Measurements from ENCODE around the gene DHRS13.

The DHRS13 gene

GRCh38 chr17:28867276-28867675 is 35.6 kb downstream of the DHRS13 start:
- H3K9me3 ChIP-seq (ENCODE audit: control insufficient read depth, insufficient read depth, low read length) = no peaks in the 10 kb centered on the region
- WGBS (ENCODE audit: insufficient coverage, insufficient read length) = no CpG with 5 or more reads among the region's 7 CpGs
- H3K4me3 ChIP-seq (ENCODE audit: low read length) = no peak overlapping the region
- no peaks in the 10 kb centered on the region for H3K27me3 ChIP-seq (ENCODE audit: control insufficient read depth, insufficient read depth, low read length)
- no peaks in the 10 kb centered on the region for H3K36me3 ChIP-seq (ENCODE audit: control insufficient read depth, insufficient read depth, low read length)
- no peaks in the 10 kb centered on the region for H3K4me1 ChIP-seq (ENCODE audit: control insufficient read depth, insufficient read depth, low read length)
- H3K27ac ChIP-seq (ENCODE audit: low read length) = no peak overlapping the region
- DNase-seq (ENCODE audit: low read depth, low spot score) = no peak

DNA sequence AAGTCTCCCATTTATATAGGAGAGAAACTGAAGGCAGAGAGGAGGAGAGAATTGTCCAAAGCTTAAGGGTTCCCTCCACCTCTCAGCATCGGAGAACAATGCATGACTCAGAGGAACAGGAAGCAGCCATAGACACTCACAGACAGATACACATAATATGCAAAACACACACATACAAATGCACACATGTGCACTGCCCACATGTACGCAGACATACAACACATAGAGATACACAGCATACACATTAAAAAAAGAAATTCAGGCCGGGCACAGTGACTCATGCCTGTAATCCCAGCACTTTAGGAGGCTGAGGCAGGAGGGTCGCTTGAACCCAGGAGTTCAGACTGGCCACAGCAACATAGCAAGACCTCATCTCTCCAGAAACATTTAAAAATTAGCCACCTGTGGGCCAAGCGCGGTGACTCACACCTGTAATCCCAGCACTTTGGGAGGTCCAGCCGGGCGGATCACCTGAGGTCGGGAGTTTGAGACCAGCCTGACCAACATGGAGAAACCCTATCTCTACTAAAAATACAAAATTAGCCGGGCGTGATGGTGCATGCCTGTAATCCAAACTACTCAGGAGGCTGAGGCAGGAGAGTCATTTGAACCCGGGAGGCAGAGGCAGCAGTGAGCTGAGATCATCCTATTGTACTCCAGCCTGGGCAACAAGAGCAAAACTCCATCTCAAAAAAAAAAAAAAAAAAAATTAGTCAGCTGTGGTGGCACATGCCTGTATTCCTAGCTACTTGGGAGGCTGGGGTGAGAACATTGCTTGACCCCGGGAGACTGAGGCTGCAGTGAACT is 36.7 kb downstream of the DHRS13 start:
- WGBS (ENCODE audit: insufficient coverage, insufficient read length) = no CpG with 5 or more reads among the region's 13 CpGs
- no peak overlapping the region for H3K27ac ChIP-seq (ENCODE audit: low read length)
- DNase-seq (ENCODE audit: low read depth, low spot score) = no peak

DNA sequence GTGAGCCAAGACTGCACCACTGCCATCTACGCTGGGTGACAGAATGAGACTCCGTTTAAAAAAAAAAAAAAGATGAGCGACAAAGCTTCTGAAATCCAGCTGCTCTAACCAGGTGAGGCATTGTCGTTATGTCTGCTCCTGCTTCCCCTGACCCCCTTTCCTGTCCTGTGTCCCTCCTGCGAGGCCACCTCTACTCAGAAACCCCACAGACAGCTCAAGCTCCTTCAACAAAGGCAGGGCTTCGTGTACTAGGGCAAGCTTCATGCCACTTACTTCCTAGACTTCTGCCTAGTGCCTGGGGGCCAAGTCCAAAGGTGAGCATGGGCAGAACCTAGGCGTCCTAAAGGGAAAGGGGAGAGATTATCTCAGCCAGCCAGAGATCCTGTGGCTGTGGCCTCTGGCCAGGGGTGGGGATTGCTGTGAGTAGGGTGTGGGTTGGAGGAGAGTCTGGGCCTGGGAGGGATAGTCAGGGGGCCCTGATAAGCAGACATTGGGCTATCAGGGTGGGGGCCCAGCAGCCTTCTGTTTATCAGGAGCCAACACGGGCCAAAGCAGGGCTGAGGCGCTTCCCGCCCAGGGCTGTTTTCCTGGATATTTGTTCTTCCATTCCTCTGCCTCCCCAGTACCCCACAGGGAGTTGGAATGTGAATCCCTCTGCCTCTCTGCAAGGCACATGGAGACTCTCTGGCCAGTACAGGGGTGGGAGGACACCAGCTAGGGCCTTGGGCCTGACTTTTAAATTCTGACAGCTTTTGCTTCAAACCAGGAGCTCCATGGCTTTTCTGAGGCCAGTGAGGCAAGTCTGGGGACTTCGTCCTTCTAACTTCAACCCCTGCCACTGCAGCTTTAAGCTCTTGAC is 37.7 kb downstream of the DHRS13 start:
- no CpG with 5 or more reads among the region's 11 CpGs for WGBS (ENCODE audit: insufficient coverage, insufficient read length)
- DNase-seq (ENCODE audit: low read depth, low spot score) = no peak
- H3K4me3 ChIP-seq (ENCODE audit: low read length) = no peak overlapping the region
- H3K4me1 ChIP-seq (ENCODE audit: control insufficient read depth, insufficient read depth, low read length) = no peaks in the 10 kb centered on the region
- no peak overlapping the region for H3K27ac ChIP-seq (ENCODE audit: low read length)
- no peaks in the 10 kb centered on the region for H3K27me3 ChIP-seq (ENCODE audit: control insufficient read depth, insufficient read depth, low read length)
- peaks cover 4% of the 10 kb centered on the region; the same call in 1 of the 2 replicates for H3K36me3 ChIP-seq (ENCODE audit: control insufficient read depth, insufficient read depth, low read length)
- no peaks in the 10 kb centered on the region for H3K9me3 ChIP-seq (ENCODE audit: control insufficient read depth, insufficient read depth, low read length)

More for the DNA sequence above, 36.7 kb downstream of the DHRS13 start:
- no peak overlapping the region for H3K4me3 ChIP-seq (ENCODE audit: low read length)
- H3K4me1 ChIP-seq (ENCODE audit: control insufficient read depth, insufficient read depth, low read length) = no peaks in the 10 kb centered on the region
- H3K36me3 ChIP-seq (ENCODE audit: control insufficient read depth, insufficient read depth, low read length) = no peaks in the 10 kb centered on the region
- H3K27me3 ChIP-seq (ENCODE audit: control insufficient read depth, insufficient read depth, low read length) = no peaks in the 10 kb centered on the region
- H3K9me3 ChIP-seq (ENCODE audit: control insufficient read depth, insufficient read depth, low read length) = no peaks in the 10 kb centered on the region

GRCh38 chr17:28863953-28864352 is 38.9 kb downstream of the DHRS13 start:
- no CpG with 5 or more reads among the region's 1 CpG for WGBS (ENCODE audit: insufficient coverage, insufficient read length)
- Histone ChIP-seq H3K4me1 (ENCODE audit: control insufficient read depth, insufficient read depth, low read length) (no peaks in the 10 kb centered on the region), H3K36me3 (ENCODE audit: control insufficient read depth, insufficient read depth, low read length) (peaks cover 6% of the 10 kb centered on the region; the same call in 1 of the 2 replicates)

DNA sequence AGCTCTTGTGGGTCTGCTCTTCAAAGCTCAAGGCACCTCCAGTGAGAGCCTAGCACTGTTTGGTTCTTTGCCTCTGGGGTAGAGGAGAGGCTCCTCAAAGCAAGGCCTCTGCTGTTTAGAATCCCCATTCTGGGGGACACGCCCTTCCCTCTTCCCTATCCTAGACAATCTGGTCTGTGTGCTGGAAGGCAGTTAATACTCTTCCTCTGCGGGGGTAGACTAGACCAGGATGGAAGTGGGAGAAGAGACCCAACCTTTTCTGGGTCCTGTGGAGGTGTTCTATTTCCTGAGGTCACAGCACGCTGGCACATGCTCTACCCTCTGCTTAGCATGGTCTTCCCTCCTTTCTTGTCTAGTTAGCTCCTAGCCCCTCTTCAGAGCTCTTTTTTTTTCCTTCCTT is 40.3 kb downstream of the DHRS13 start:
- H3K27ac ChIP-seq (ENCODE audit: low read length) = no peak overlapping the region
- DNase-seq (ENCODE audit: low read depth, low spot score) = no peak
- H3K27me3 ChIP-seq (ENCODE audit: control insufficient read depth, insufficient read depth, low read length) = no peaks in the 10 kb centered on the region
- H3K36me3 ChIP-seq (ENCODE audit: control insufficient read depth, insufficient read depth, low read length) = peaks cover 17% of the 10 kb centered on the region; the same call in 1 of the 2 replicates
- no peaks in the 10 kb centered on the region for H3K4me1 ChIP-seq (ENCODE audit: control insufficient read depth, insufficient read depth, low read length)
- no CpG with 5 or more reads among the region's 3 CpGs for WGBS (ENCODE audit: insufficient coverage, insufficient read length)
- no peaks in the 10 kb centered on the region for H3K9me3 ChIP-seq (ENCODE audit: control insufficient read depth, insufficient read depth, low read length)
- no peak overlapping the region for H3K4me3 ChIP-seq (ENCODE audit: low read length)

More at GRCh38 chr17:28863953-28864352, 38.9 kb downstream of the DHRS13 start:
- Histone ChIP-seq H3K27ac (ENCODE audit: low read length) (no peak overlapping the region), H3K9me3 (ENCODE audit: control insufficient read depth, insufficient read depth, low read length) (no peaks in the 10 kb centered on the region), H3K4me3 (ENCODE audit: low read length) (no peak overlapping the region), H3K27me3 (ENCODE audit: control insufficient read depth, insufficient read depth, low read length) (no peaks in the 10 kb centered on the region)
- DNase-seq (ENCODE audit: low read depth, low spot score) = no peak

- no peak for DNase-seq (ENCODE audit: low read depth, low spot score)
- H3K4me3 ChIP-seq (ENCODE audit: low read length) = no peak overlapping the region
- H3K27ac ChIP-seq (ENCODE audit: low read length) = no peak overlapping the region
Observed at GRCh38 chr17:28861393-28862203, 41.3 kb downstream of the DHRS13 start.

DNA sequence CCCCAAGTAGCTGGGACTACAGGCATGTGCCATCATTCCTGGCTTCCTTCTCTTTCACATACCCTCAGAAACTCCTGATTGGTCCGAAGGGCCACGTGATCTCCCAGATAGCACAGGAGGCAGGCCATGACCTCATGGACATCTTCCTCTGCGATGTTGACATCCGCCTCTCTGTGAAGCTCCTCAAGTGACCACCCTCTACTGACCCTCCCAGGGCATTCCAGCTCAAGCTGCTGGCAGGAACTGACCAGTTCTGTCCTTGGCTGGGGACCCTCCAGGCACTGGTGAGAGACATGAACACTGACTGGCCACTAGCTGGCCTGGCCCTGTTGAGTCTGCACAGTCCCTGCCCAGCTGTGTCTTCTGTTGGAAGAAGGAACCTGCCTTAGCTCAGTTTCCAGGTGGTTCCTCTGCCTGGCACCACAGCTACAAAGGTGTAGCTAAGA is 42.5 kb downstream of the DHRS13 start:
- no CpG with 5 or more reads among the region's 4 CpGs for WGBS (ENCODE audit: insufficient coverage, insufficient read length)
- Histone ChIP-seq H3K36me3 (ENCODE audit: control insufficient read depth, insufficient read depth, low read length) (peaks cover 21% of the 10 kb centered on the region; the same call in 1 of the 2 replicates), H3K4me3 (ENCODE audit: low read length) (no peak overlapping the region), H3K4me1 (ENCODE audit: control insufficient read depth, insufficient read depth, low read length) (no peaks in the 10 kb centered on the region), H3K9me3 (ENCODE audit: control insufficient read depth, insufficient read depth, low read length) (no peaks in the 10 kb centered on the region), H3K27me3 (ENCODE audit: control insufficient read depth, insufficient read depth, low read length) (no peaks in the 10 kb centered on the region), H3K27ac (ENCODE audit: low read length) (no peak overlapping the region)
- DNase-seq (ENCODE audit: low read depth, low spot score) = no peak

More at GRCh38 chr17:28861393-28862203, 41.3 kb downstream of the DHRS13 start:
- WGBS (ENCODE audit: insufficient coverage, insufficient read length) = no CpG with 5 or more reads among the region's 8 CpGs
- no peaks in the 10 kb centered on the region for H3K27me3 ChIP-seq (ENCODE audit: control insufficient read depth, insufficient read depth, low read length)
- H3K4me1 ChIP-seq (ENCODE audit: control insufficient read depth, insufficient read depth, low read length) = no peaks in the 10 kb centered on the region
- H3K36me3 ChIP-seq (ENCODE audit: control insufficient read depth, insufficient read depth, low read length) = peaks cover 17% of the 10 kb centered on the region; the same call in 1 of the 2 replicates
- no peaks in the 10 kb centered on the region for H3K9me3 ChIP-seq (ENCODE audit: control insufficient read depth, insufficient read depth, low read length)

DNA sequence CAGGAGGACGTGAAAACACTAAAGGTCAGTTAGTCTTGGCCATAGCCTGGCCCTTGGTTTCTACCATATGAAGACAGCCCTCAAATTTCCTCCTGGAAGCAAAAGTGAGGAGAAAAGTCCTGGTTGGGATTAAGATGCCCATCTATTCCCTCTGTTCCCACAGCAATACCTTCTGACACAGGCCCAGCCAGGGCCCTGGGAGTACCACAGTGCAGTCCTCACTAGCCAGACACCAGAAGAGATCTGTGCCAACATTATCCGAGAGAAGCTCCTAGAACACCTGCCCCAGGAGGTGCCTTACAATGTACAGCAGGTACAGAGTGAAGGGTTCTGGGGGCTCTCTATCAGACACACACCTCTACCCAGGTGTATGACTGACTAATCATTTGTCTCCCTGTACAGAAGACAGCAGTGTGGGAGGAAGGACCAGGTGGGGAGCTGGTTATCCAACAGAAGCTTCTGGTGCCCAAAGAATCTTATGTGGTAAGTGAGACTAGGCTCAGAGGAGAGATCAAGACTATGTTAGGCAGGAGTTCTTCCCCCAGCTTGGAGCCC is 44.0 kb downstream of the DHRS13 start:
- DNase-seq (ENCODE audit: low read depth, low spot score) = no peak
- Histone ChIP-seq H3K4me1 (ENCODE audit: control insufficient read depth, insufficient read depth, low read length) (no peaks in the 10 kb centered on the region), H3K4me3 (ENCODE audit: low read length) (no peak overlapping the region), H3K27ac (ENCODE audit: low read length) (no peak overlapping the region), H3K36me3 (ENCODE audit: control insufficient read depth, insufficient read depth, low read length) (peaks cover 21% of the 10 kb centered on the region; the same call in 1 of the 2 replicates), H3K27me3 (ENCODE audit: control insufficient read depth, insufficient read depth, low read length) (no peaks in the 10 kb centered on the region), H3K9me3 (ENCODE audit: control insufficient read depth, insufficient read depth, low read length) (no peaks in the 10 kb centered on the region)
- WGBS (ENCODE audit: insufficient coverage, insufficient read length) = no CpG with 5 or more reads among the region's 2 CpGs

DNA sequence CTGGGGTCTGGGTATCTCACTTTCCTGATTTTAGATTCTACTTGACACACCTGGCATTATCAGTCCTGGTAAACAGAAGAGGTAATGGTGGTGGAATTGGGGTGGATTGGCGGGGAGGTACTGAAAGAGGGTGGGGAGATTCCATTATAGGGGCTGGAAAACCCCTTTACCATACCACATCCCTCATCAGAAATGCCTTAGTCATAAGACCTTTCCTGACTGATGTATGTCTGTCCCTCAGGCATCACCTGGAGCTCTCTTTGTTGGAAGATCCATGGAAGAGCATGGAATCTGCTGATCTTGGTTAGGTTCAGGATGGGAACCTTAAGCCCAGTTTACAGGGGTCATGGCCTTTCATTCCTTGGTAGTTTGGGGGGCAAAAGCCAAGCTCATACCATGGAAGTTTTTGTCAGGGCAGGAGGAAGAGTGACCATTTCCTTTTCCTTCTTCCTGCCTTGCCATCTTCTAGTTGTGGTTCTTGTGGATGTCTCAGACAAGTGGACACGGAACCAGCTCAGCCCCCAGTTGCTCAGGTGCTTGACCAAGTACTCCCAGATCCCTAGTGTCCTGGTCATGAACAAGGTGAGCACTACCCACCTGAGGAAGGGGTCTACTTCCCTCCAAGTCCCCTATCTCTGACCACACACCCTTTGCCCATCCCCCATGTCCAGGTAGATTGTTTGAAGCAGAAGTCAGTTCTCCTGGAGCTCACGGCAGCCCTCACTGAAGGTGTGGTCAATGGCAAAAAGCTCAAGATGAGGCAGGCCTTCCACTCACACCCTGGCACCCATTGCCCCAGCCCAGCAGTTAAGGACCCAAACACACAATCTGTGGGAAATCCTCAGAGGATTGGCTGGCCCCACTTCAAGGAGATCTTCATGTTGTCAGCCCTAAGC is 44.7 kb downstream of the DHRS13 start:
- WGBS (ENCODE audit: insufficient coverage, insufficient read length) = no CpG with 5 or more reads among the region's 3 CpGs
- no peak for DNase-seq (ENCODE audit: low read depth, low spot score)
- H3K9me3 ChIP-seq (ENCODE audit: control insufficient read depth, insufficient read depth, low read length) = no peaks in the 10 kb centered on the region
- H3K36me3 ChIP-seq (ENCODE audit: control insufficient read depth, insufficient read depth, low read length) = peaks cover 21% of the 10 kb centered on the region; the same call in 1 of the 2 replicates
- H3K27me3 ChIP-seq (ENCODE audit: control insufficient read depth, insufficient read depth, low read length) = no peaks in the 10 kb centered on the region
- no peak overlapping the region for H3K4me3 ChIP-seq (ENCODE audit: low read length)
- no peak overlapping the region for H3K27ac ChIP-seq (ENCODE audit: low read length)
- no peaks in the 10 kb centered on the region for H3K4me1 ChIP-seq (ENCODE audit: control insufficient read depth, insufficient read depth, low read length)

All from iPS DF 6.9 (cell line).